ENCODE measurements around the gene ATG7.
"Not testable (repeated sequence)": the region's sequence is repeated elsewhere in the genome, so short reads cannot be mapped to it uniquely, and the experiment has no call there.

The ATG7 gene

GRCh38 chr3:11559816-11560633 lies 287.8 kb downstream of the ATG7 start:
- in situ Hi-C loops (cut with HindIII; ENCODE audit: low sequenced_read_pairs): no loop called here

- in situ Hi-C loops (cut with HindIII; ENCODE audit: low sequenced_read_pairs): no loop called here
Observed at GRCh38 chr3:11560746-11561145, 288.5 kb downstream of the ATG7 start.

DNA sequence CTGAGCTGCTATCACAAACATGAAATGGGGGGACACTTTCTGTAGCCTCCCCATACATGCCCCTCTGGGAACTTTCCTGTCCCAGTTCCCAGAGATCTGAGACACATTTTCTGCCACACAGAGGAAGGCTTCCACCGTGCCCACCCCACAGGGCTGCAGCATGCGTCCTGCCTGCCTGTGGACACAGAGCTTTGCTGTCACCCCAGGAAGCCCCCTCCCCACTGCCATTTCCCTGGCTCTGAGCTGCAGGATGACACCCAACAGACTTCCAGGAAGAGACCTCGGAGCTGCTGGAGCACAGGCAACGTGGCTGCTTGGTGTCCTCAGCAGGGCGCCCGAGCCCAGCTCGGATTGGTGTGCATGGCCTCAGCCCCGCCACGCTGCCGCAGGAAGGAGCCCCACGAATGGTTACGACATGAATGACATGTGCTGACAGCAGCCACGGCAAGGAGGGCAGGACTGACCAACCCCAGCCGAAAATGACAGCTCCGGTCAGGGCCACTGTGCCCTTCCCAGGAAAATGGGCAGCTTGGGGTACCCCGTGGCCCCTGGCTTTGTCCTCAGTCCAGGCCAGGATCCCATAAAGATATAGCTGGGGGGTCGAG lies 290.2 kb downstream of the ATG7 start:
- in situ Hi-C loops (cut with HindIII; ENCODE audit: low sequenced_read_pairs): no loop called here

- in situ Hi-C loops (cut with HindIII; ENCODE audit: low sequenced_read_pairs): no loop called here
Observed at GRCh38 chr3:11563159-11563864, 291.1 kb downstream of the ATG7 start.

- in situ Hi-C loops (cut with HindIII; ENCODE audit: low sequenced_read_pairs): no loop called here
Observed at GRCh38 chr3:11563865-11564185, 291.6 kb downstream of the ATG7 start.

GRCh38 chr3:11564577-11565001 lies 292.4 kb downstream of the ATG7 start:
- in situ Hi-C loops (cut with HindIII; ENCODE audit: low sequenced_read_pairs): no loop called here

DNA sequence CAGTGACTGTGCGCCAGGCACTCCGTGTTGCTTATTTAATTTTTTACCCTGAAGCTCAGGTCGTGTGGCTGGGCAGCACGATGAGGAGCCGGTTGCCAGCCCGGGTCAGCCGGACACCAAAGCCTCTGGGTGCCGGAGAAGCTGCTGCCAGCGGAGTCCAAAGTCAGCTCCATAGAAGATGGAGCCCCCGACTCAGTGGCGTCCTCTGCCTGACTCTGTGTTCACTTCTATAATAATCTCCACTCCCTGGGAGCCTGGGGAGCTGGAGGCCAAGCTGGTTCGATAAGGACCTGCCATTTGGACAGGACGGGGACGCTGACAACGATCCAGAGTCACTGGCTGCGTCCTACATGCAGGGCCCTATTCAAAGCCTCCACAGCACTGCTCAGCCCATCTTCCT lies 292.9 kb downstream of the ATG7 start:
- in situ Hi-C loops (cut with HindIII; ENCODE audit: low sequenced_read_pairs): no loop called here

- in situ Hi-C loops (cut with HindIII; ENCODE audit: low sequenced_read_pairs): no loop called here
Observed at GRCh38 chr3:11565492-11565891, 293.3 kb downstream of the ATG7 start.

DNA sequence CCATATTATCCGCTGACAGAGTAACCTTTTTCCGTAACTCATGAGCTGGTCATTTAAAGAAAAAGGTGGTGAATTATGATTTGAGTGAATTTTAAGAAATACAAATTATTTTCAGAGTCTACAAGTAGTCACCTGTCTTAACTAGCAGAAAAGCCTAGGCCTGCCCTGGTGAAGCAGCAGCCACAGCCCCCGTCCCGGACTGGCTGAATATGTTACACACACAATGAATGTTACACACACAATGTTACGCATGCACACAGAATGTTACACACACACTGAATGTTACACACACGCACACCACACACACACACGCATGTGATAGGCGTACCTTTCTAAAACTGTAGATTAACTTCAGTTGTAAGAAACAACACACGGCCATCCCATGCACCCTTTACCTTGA lies 293.7 kb downstream of the ATG7 start:
- in situ Hi-C loops (cut with HindIII; ENCODE audit: low sequenced_read_pairs): no loop called here

GRCh38 chr3:11566478-11566877 lies 294.3 kb downstream of the ATG7 start:
- in situ Hi-C loops (cut with HindIII; ENCODE audit: low sequenced_read_pairs): no loop called here

- in situ Hi-C loops (cut with HindIII; ENCODE audit: low sequenced_read_pairs): no loop called here
Observed at GRCh38 chr3:11566916-11567315, 294.7 kb downstream of the ATG7 start.

GRCh38 chr3:11567516-11568467 lies 295.6 kb downstream of the ATG7 start:
- in situ Hi-C loops (cut with HindIII; ENCODE audit: low sequenced_read_pairs): no loop called here

DNA sequence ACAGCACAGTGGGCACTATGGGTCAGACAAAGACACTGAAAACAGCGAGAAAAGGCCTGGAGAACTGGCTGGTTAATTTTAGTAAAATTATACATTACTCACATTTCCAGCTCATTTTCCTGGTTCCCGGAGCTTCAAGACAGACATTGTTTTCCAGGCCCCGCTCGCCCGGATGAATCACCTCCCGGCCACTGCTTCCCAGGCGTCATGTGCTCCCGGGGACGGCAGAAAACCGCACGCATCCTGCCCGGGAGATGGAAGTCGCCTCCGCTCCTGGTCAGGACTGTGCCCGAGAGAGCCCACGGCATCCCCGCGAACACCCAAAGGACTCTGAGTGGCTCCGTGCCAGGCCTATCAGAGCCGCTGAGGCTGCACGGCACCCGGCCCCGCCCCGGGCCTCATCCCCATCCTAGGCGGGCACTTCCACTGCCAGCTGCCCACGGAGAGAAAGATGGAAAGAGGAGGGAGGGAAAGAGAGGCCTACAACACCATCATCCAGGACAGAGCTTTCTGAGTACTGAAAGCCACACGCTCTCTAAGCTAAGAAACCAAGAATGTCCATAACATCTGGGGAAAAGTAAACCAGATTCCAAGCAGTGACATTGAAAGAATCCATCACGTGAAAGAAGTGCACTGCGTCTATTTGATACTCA lies 296.4 kb downstream of the ATG7 start:
- in situ Hi-C loops (cut with HindIII; ENCODE audit: low sequenced_read_pairs): no loop called here

DNA sequence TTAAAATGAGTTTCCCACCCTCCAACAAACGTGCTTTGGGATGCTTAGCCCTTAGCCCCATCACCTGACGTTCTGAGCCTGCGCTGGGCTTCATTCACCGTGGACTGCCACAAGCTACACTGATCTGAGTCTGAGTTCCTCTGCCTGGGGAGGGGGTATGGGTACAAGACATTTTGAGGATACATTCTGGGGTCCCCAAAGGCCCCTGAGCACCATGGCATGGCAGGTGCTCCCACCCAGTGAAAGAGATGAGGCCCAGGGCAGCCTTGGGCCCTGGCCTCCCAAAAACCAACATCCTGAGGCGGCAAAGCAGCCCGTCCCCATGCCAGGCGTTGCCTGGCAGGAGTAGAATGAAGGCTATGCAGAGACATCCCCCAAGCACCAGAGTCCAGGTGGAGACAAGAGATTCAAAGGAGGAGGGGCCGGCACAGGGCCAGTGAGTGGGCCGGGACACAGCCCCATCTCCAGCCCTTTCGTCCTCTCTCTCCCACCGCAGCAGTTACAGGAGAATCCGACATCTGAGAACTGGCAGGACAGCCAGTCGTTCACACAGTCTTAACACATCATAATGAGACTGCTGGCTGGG lies 297.1 kb downstream of the ATG7 start:
- in situ Hi-C loops (cut with HindIII; ENCODE audit: low sequenced_read_pairs): no loop called here

DNA sequence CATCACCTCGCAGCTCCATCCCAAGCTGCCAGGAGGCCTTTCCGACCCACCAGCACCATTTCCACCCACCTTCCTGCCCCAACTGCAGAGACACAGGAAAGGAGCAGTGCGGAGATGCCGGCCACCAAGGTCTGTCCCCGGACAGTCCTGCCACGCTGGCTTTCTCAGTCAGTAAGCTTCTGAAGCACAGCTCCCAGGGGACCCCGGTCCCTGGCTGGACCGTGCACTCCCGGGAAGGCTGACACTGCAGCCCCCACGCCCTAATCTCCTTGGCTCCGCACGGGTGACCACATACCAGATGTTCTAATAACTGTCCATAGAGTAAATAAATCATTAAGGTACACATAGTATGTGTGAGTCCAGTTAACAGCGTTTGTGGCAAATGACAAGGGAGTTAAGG lies 298.1 kb downstream of the ATG7 start:
- in situ Hi-C loops (cut with HindIII; ENCODE audit: low sequenced_read_pairs): no loop called here

DNA sequence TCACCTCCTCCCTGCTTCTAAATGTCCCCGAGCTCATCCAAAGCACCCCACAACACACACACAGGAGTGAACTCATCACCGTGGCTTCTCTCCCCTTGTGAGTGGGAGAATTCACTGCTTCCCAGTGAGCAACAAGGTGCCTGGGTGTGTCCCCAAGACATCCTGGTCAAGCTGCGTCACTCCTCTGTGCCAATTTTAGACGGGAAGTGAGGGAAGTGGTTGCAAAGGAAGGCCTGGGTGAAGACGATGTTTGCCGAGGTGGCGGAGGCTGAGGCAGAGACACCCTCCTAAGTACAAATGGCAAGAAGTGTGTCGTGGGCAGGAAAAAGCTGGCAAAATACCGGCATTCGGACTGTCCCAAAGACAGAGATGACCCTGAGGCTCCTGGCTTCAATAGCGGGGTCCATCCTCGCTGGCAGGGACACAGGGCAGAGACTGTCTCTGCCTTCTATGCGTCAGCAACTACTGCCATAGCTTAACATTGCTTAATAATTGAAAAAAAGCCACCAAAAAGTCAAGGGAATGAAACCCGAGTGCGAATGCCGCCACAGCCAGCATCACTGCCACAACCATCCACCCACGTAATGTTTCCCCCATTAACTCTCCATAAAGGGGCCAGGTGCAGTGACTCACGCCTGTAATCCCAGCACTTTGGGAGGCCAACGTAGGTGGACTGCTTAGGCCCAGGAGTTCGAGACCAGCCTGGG lies 298.7 kb downstream of the ATG7 start:
- in situ Hi-C loops (cut with HindIII; ENCODE audit: low sequenced_read_pairs): no loop called here

DNA sequence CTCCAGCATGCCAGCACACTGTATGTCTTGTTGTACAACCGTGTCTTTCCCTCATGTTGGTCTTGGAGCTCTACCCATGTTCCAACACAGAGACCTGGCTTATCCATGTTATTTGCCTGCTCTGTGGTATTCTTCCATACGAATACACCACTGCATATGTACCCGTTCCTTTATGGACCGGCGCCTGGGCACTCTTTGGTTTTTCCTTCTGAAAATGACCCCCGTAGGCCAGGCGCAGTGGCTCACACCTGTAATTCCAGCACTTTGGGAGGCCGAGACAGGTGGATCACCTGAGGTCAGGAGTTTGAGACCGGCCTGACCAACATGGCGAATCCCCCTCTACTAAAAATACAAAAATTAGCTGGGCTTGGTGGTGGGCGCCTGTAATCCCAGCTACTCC lies 300.5 kb downstream of the ATG7 start:
- in situ Hi-C loops (cut with HindIII; ENCODE audit: low sequenced_read_pairs): not testable (repeated sequence)

DNA sequence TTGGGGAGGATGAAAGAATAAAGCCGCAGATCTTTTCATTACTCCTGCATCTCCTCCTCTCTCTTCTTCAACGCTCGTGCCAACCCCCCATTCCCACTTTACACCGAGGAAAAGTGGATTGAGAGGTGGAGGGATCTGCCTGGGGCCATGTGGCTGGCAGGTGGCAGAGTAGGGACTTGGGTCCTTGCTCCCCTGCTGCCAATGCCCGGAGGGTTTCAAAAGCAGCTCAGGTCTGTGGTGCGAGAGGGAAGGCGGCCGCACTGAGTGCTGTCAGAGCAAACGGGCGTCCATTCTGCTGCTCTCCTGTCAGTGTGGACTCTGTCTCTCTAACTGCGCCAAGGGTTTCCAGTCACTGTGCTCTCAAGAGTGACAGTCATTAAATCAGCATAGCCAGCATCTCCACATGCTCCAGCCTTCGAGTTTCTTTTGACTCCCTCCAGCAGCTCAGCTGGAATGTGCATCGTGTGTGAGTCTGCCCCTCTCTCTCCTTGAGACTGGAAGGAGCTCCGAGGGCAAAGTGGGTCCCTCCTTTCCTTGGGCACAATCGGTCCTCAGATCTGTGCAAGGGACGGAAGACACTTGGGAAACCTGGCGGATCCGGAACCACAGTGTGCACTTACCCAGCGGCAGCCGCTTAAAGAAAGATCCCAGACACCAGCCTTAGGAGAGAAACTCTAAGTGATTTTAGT lies 302.9 kb downstream of the ATG7 start:
- in situ Hi-C loops (cut with HindIII; ENCODE audit: low sequenced_read_pairs): no loop called here

DNA sequence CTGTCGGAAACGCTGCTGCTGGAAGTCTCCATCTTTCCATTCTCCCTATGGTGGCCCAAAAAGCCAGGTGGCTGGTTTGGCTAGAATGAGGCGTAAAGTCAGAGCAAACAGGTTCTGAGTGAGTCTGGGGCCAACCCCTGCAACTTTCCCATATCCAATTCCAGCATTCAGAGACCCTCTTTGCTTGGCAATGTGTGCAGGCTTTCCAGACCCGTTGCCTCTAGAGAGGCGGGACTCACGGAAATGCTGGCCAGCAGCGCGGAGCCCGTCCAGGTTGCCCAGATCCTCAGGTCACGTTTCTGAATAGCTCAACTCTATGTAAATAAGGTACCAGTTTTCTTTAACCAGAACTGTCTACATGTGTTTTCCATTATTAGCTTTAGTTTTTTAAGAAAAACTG lies 303.5 kb downstream of the ATG7 start:
- in situ Hi-C loops (cut with HindIII; ENCODE audit: low sequenced_read_pairs): no loop called here

Data from DLD1 (cell line).